DOHH2 (cell line): ENCODE measurements around the gene KDM8.

Experiments
- H3F3A ChIP-seq: fragments of 200-600 bp; sonication (generic), shearing (Covaris generic); 2 replicates; pipeline ENCODE4 v1.6.0; 2016; ENCODE audit warnings: antibody characterized with exemption, mild to moderate bottlenecking; ENCODE audit not compliant: control insufficient read depth, insufficient read depth
- H3K27ac ChIP-seq: fragments of 200-600 bp; sonication (generic); 2 replicates; pipeline ENCODE4 v1.5.1; 2014; ENCODE audit warnings: low read depth, mild to moderate bottlenecking, low read length, moderate library complexity
- H3K27me3 ChIP-seq: fragments of 200-600 bp; sonication (generic); 2 replicates; pipeline ENCODE4 v1.6.1; 2014; ENCODE audit warnings: mild to moderate bottlenecking, low read length, mixed read lengths; ENCODE audit not compliant: control insufficient read depth
- H3K36me3 ChIP-seq: fragments of 200-600 bp; sonication (generic); 2 replicates; pipeline ENCODE4 v1.6.1; 2014; ENCODE audit warnings: mild to moderate bottlenecking, low read length, moderate library complexity, mixed read lengths; ENCODE audit not compliant: control insufficient read depth
- H3K4me1 ChIP-seq: fragments of 200-600 bp; sonication (generic); 2 replicates; pipeline ENCODE4 v1.6.1; 2014; ENCODE audit warnings: mild to moderate bottlenecking, low read length, mixed read lengths; ENCODE audit not compliant: control insufficient read depth
- H3K4me2 ChIP-seq: fragments of 200-600 bp; sonication (generic); 2 replicates; pipeline ENCODE4 v1.6.0; 2014; ENCODE audit warnings: mild to moderate bottlenecking, low read length, moderate library complexity
- H3K4me3 ChIP-seq: fragments of 200-600 bp; sonication (generic); 2 replicates; pipeline ENCODE4 v1.5.1; 2014; ENCODE audit warnings: mild to moderate bottlenecking, low read length, mixed read lengths
- H3K79me2 ChIP-seq: fragments of 200-600 bp; sonication (generic); 2 replicates; pipeline ENCODE4 v1.6.1; 2014; ENCODE audit warnings: mild to moderate bottlenecking, low read length, mixed read lengths; ENCODE audit not compliant: control insufficient read depth
- H3K9me2 ChIP-seq: fragments of 200-600 bp; sonication (generic); replicated peaks from 2 replicates; pipeline ENCODE4 v1.6.1; 2014; ENCODE audit warnings: mild to moderate bottlenecking, low read length, mixed read lengths; ENCODE audit not compliant: control insufficient read depth
- H3K9me3 ChIP-seq: fragments of 200-600 bp; sonication (generic); 2 replicates; pipeline ENCODE4 v1.6.1; 2014; ENCODE audit warnings: antibody characterized with exemption, low read length, mixed read lengths; ENCODE audit not compliant: control insufficient read depth, insufficient read depth
- H4K20me1 ChIP-seq: fragments of 200-600 bp; sonication (generic); 2 replicates; pipeline ENCODE4 v1.6.0; 2014; ENCODE audit warnings: low read depth, mild to moderate bottlenecking, antibody characterized with exemption, low read length, moderate library complexity; ENCODE audit not compliant: control insufficient read depth, insufficient read depth
- CTCF ChIP-seq: fragments of 200-600 bp; sonication (generic); IDR thresholded peaks from one replicate; pipeline ENCODE4 v1.5.1; 2014; ENCODE audit warnings: antibody characterized with exemption, mild to moderate bottlenecking, low read depth, low read length; ENCODE audit not compliant: poor library complexity, severe bottlenecking
- EZH2phosphoT487 ChIP-seq: fragments of 200-600 bp; sonication (generic); IDR thresholded peaks from 2 replicates; pipeline ENCODE4 v1.6.1; 2017; ENCODE audit warnings: borderline replicate concordance, mild to moderate bottlenecking, antibody characterized with exemption, low read length, moderate library complexity, mixed read lengths

KDM8 gene

GRCh38 chr16:27234171-27234570 lies 30.8 kb downstream of the KDM8 start:
- Histone ChIP-seq H3K9me3 (no peaks in the 10 kb centered on the region), H3F3A (peaks cover 21% of the 10 kb centered on the region), H3K36me3 (peaks cover 33% of the 10 kb centered on the region), H3K27me3 (no peaks in the 10 kb centered on the region), H3K9me2 (no peaks in the 10 kb centered on the region), H3K79me2 (peaks cover 9% of the 10 kb centered on the region), H3K4me1 (peaks cover 96% of the 10 kb centered on the region), H4K20me1 (no peaks in the 10 kb centered on the region), H3K4me2 (peak overlapping the region; percentile 78), H3K27ac (peak overlapping the region; percentile 86), H3K4me3 (0 out of 2 replicates have a peak overlapping the region, but pooled peaks have one; percentile 64)
- TF ChIP-seq CTCF (no peak), EZH2phosphoT487 (no peak)

- Histone ChIP-seq H3K4me2 (peak overlapping the region; percentile 78), H3F3A (peaks cover 23% of the 10 kb centered on the region), H3K4me3 (peak overlapping the region; percentile 64; the same call in 1 of the 2 replicates), H3K27ac (peak overlapping the region; percentile 86), H4K20me1 (no peaks in the 10 kb centered on the region), H3K27me3 (no peaks in the 10 kb centered on the region), H3K9me3 (no peaks in the 10 kb centered on the region), H3K79me2 (peaks cover 9% of the 10 kb centered on the region), H3K36me3 (peaks cover 33% of the 10 kb centered on the region), H3K9me2 (no peaks in the 10 kb centered on the region), H3K4me1 (peaks cover 92% of the 10 kb centered on the region)
- no peak for TF ChIP-seq CTCF
- TF ChIP-seq EZH2phosphoT487 = no peak
Measured at GRCh38 chr16:27234603-27235002, 31.3 kb downstream of the KDM8 start.

- H3K9me2 ChIP-seq = no peaks in the 10 kb centered on the region
- peaks cover 30% of the 10 kb centered on the region for H3K36me3 ChIP-seq
- H3K4me2 ChIP-seq = peak overlapping the region; percentile 78
- peak overlapping the region; percentile 64 for H3K4me3 ChIP-seq
- no peaks in the 10 kb centered on the region for H3K9me3 ChIP-seq
- H3K27me3 ChIP-seq = no peaks in the 10 kb centered on the region
- H4K20me1 ChIP-seq = no peaks in the 10 kb centered on the region
- peaks cover 9% of the 10 kb centered on the region for H3K79me2 ChIP-seq
- TF ChIP-seq CTCF = peak; percentile 97
- TF ChIP-seq EZH2phosphoT487 = no peak
- peaks cover 86% of the 10 kb centered on the region for H3K4me1 ChIP-seq
- peak overlapping the region; percentile 86 for H3K27ac ChIP-seq
- H3F3A ChIP-seq = peaks cover 25% of the 10 kb centered on the region
Measured at GRCh38 chr16:27235055-27235937, 32.0 kb downstream of the KDM8 start.
